GM23338 (cell line): ENCODE measurements around the gene CPB2. TPM values are rescaled to one million over a fixed set of nuclear protein-coding genes. Genes with fewer than 3 reads are reported as not detected.

Source experiments
- EZH2 ChIP-seq: fragments of 200-600 bp; sonication (generic); IDR thresholded peaks from one replicate; pipeline ENCODE4 v1.8.0; 2017; ENCODE audit warnings: antibody characterized with exemption, mild to moderate bottlenecking, low read depth; ENCODE audit not compliant: unreplicated experiment
- EZH2phosphoT487 ChIP-seq: fragments of 200-600 bp; sonication (generic); IDR thresholded peaks from one replicate; pipeline ENCODE4 v1.8.1; 2018; ENCODE audit warnings: antibody characterized with exemption; ENCODE audit not compliant: unreplicated experiment
- JUNB ChIP-seq: IDR thresholded peaks from one replicate; pipeline ENCODE4 v1.6.1; 2016; ENCODE audit warnings: antibody characterized with exemption; ENCODE audit not compliant: unreplicated experiment
- NANOG ChIP-seq: IDR thresholded peaks from 2 replicates; pipeline ENCODE4 v1.6.1; 2016; ENCODE audit warnings: antibody characterized with exemption, borderline replicate concordance
- POLR2AphosphoS5 ChIP-seq: IDR thresholded peaks from 2 replicates; pipeline ENCODE4 v1.6.1; 2016; ENCODE audit warnings: antibody characterized with exemption, low read depth
- REST ChIP-seq: IDR thresholded peaks from one replicate; pipeline ENCODE4 v1.6.1; 2018; ENCODE audit warnings: antibody characterized with exemption; ENCODE audit not compliant: unreplicated experiment
- ZNF462 ChIP-seq: fragments of 250-450 bp; sonication (Bioruptor Pico); IDR thresholded peaks from 2 replicates; pipeline ENCODE4 v1.5.0; 2020; ENCODE audit warnings: mild to moderate bottlenecking, moderate library complexity
- polyA plus RNA-seq: library from polyadenylated mRNA; unstranded; fragments of >200 nt; fragmentation: Nextera tagmentation; extraction: Ambion mirVana; gene quantifications from 2 replicates; pipeline ENCODE4 v1.2.1, GENCODE V29; 2016
- total RNA-seq: library from RNA; depleted of rRNA; stranded (reverse); fragments of >200 nt; shearing (Covaris generic); gene quantifications from 2 replicates; pipeline ENCODE4 v1.2.3, GENCODE V29; 2014

CPB2 gene
- total and polyA plus RNA-seq, 2 experiments from 2014 or later, result 0.47 TPM; not detected in 1

GRCh38 chr13:46085737-46086136 is 19.1 kb downstream of the CPB2 start (continued):
- TF ChIP-seq ZNF462 (CRISPR knock-in tag) (no peak), JUNB (no peak), EZH2phosphoT487 (no peak), EZH2 (no peak), NANOG (no peak), REST (no peak), POLR2AphosphoS5 (no peak)
